Gastroesophageal sphincter (tissue), 4 donors: Measurements from ENCODE around the gene TRAF6. TPM values are rescaled to one million over a fixed set of nuclear protein-coding genes. Genes with fewer than 3 reads are reported as not detected.

ENCODE experiments used
- ATAC-seq: fragments of 150-250 bp; one replicate; pipeline ENCODE4 v1.9.1; 2016; ENCODE audit warnings: mild to moderate bottlenecking, moderate library complexity
- H3K27ac ChIP-seq, 4 donors: fragments of 200-600 bp; sonication (generic) in 3 of 4; 1 replicate in 3 of 4; 2 replicates in 1 of 4; pipeline ENCODE4 v1.5.1; 2016 to 2019
- H3K27me3 ChIP-seq: fragments of 200-600 bp; sonication (generic); one replicate; pipeline ENCODE4 v1.5.1; 2019
- H3K36me3 ChIP-seq, 2 donors: fragments of 200-600 bp; sonication (generic); one replicate each; pipeline ENCODE4 v1.5.1; 2019; ENCODE audit warnings: control low read depth in 1 of 2
- H3K4me1 ChIP-seq, 3 donors: fragments of 200-600 bp; sonication (generic); 1 replicate in 2 of 3; 2 replicates in 1 of 3; pipeline ENCODE4 v1.5.1; 2016 to 2019; ENCODE audit warnings: control low read depth in 2 of 3
- H3K4me3 ChIP-seq, 2 donors: fragments of 200-600 bp; sonication (generic); one replicate each; pipeline ENCODE4 v1.5.1; 2019; ENCODE audit warnings: mild to moderate bottlenecking in 1 of 2, moderate library complexity in 1 of 2
- H3K9me3 ChIP-seq, 3 donors: fragments of 200-600 bp; sonication (generic); one replicate each; pipeline ENCODE4 v1.5.1; 2017 to 2019; ENCODE audit warnings: control low read depth in 2 of 3
- CTCF ChIP-seq, 4 experiments: fragments of 200-600 bp in 2 of 4; fragments of 450-650 bp in 2 of 4; sonication (generic) in 1 of 4; IDR thresholded peaks; one replicate each; pipeline ENCODE4 v1.5.1; 2017 to 2019; ENCODE audit warnings: antibody characterized with exemption in 4 of 4, mild to moderate bottlenecking in 2 of 4, moderate library complexity in 2 of 4
- EP300 ChIP-seq: sonication (generic); formaldehyde crosslinking; IDR thresholded peaks from one replicate; pipeline ENCODE4 v1.6.1; 2017; ENCODE audit warnings: antibody characterized with exemption, mild to moderate bottlenecking
- POLR2A ChIP-seq, 2 donors: fragments of 450-650 bp; IDR thresholded peaks; one replicate each; pipeline ENCODE4 v1.6.1; 2017; ENCODE audit warnings: antibody characterized with exemption in 2 of 2, mild to moderate bottlenecking in 2 of 2, moderate library complexity in 1 of 2
- POLR2AphosphoS5 ChIP-seq: sonication (generic); formaldehyde crosslinking; IDR thresholded peaks from one replicate; pipeline ENCODE4 v1.6.1; 2017; ENCODE audit warnings: antibody characterized with exemption
- WGBS, 2 donors: methylation state at CpG; one replicate each; pipeline ENCODE4 v1.1.5; 2018; ENCODE audit warnings: low coverage in 1 of 2; 5-methylcytosine and 5-hydroxymethylcytosine counted together
- total RNA-seq, 4 donors: library from RNA; depleted of rRNA; stranded (reverse); fragments of >200 nt; gene quantifications; one replicate each; pipeline ENCODE4 v1.1.0, GENCODE V29; 2016

TRAF6 gene
- total RNA-seq, 4 donors from 2014 or later: 13.5 to 17.0 (median 16.1) TPM

GRCh38 chr11:36467012-36467411 is 43.1 kb downstream of the TRAF6 start:
- 100% methylated on average over 1 to 2 of the region's 3 CpGs for WGBS, 2 donors
- no peak overlapping the region for H3K4me3 ChIP-seq
- ATAC-seq: no peak
- H3K9me3 ChIP-seq: no peaks in the 10 kb centered on the region
- no peak overlapping the region for H3K27ac ChIP-seq
- no peak for TF ChIP-seq CTCF (IDR thresholded peaks at IDR 0.05)
- TF ChIP-seq EP300: no peak
- no peak for TF ChIP-seq POLR2AphosphoS5
- no peak for TF ChIP-seq POLR2A (IDR thresholded peaks at IDR 0.05)
- H3K27me3 ChIP-seq: peaks cover 4% of the 10 kb centered on the region
- peaks cover 0 to 7% (median 0%) of the 10 kb centered on the region in 3 donors for H3K4me1 ChIP-seq
- H3K36me3 ChIP-seq: no peaks in the 10 kb centered on the region

GRCh38 chr11:36465449-36466163 is 44.5 kb downstream of the TRAF6 start:
- no peak for TF ChIP-seq EP300
- no peak for TF ChIP-seq POLR2A (IDR thresholded peaks at IDR 0.05)
- 89 to 94% methylated on average over 3 to 4 of the region's 4 CpGs for WGBS, 2 donors
- H3K4me1 ChIP-seq: peaks cover 0 to 7% (median 0%) of the 10 kb centered on the region in 3 donors

GRCh38 chr11:36464720-36465119 is 45.4 kb downstream of the TRAF6 start:
- TF ChIP-seq POLR2A (IDR thresholded peaks at IDR 0.05) (no peak), CTCF (IDR thresholded peaks at IDR 0.05) (no peak), POLR2AphosphoS5 (no peak), EP300 (no peak)
- Histone ChIP-seq H3K4me3 (no peak overlapping the region), H3K27me3 (peaks cover 4% of the 10 kb centered on the region), H3K4me1 (no peaks in the 10 kb centered on the region), H3K36me3 (no peaks in the 10 kb centered on the region), H3K9me3 (no peaks in the 10 kb centered on the region), H3K27ac (no peak overlapping the region)
- ATAC-seq: no peak
- WGBS, 2 donors: 75 to 96% methylated on average over 3 of the region's 3 CpGs

More at GRCh38 chr11:36465449-36466163, 44.5 kb downstream of the TRAF6 start:
- Histone ChIP-seq H3K36me3 (no peaks in the 10 kb centered on the region), H3K27me3 (peaks cover 4% of the 10 kb centered on the region), H3K27ac (no peak overlapping the region), H3K9me3 (no peaks in the 10 kb centered on the region), H3K4me3 (no peak overlapping the region)
- no peak for ATAC-seq

GRCh38 chr11:36463781-36464180 is 46.3 kb downstream of the TRAF6 start:
- no peaks in the 10 kb centered on the region for H3K4me1 ChIP-seq
- no peaks in the 10 kb centered on the region for H3K9me3 ChIP-seq
- no peak for ATAC-seq
- H3K27ac ChIP-seq: no peak overlapping the region
- H3K36me3 ChIP-seq: no peaks in the 10 kb centered on the region
- TF ChIP-seq CTCF (IDR thresholded peaks at IDR 0.05) (no peak), POLR2AphosphoS5 (no peak), POLR2A (IDR thresholded peaks at IDR 0.05) (no peak), EP300 (no peak)
- H3K4me3 ChIP-seq: no peak overlapping the region
- 66 to 100% methylated on average over 2 to 3 of the region's 3 CpGs for WGBS, 2 donors
- H3K27me3 ChIP-seq: peaks cover 4% of the 10 kb centered on the region

GRCh38 chr11:36462321-36462720 is 47.8 kb downstream of the TRAF6 start:
- ATAC-seq: no peak
- Histone ChIP-seq H3K4me3 (no peak overlapping the region), H3K9me3 (no peaks in the 10 kb centered on the region), H3K27ac (no peak overlapping the region), H3K4me1 (no peaks in the 10 kb centered on the region), H3K27me3 (peaks cover 4% of the 10 kb centered on the region), H3K36me3 (no peaks in the 10 kb centered on the region)
- TF ChIP-seq POLR2A (IDR thresholded peaks at IDR 0.05): no peak
- TF ChIP-seq POLR2AphosphoS5: no peak
- TF ChIP-seq CTCF (IDR thresholded peaks at IDR 0.05): no peak
- no peak for TF ChIP-seq EP300
- 100% methylated on average over 1 of the region's 15 CpGs; no CpG with 5 or more reads in 1 of the 2 donors for WGBS, 2 donors
